NCI-H2196 (cell line): Measurements from ENCODE around the gene TBL1XR1.

Experiments
- DNase-seq: peaks from one replicate; lab custom pipeline; 2025; ENCODE audit not compliant: unreplicated experiment; lab: John Stamatoyannopoulos, UW

TBL1XR1 gene

DNA sequence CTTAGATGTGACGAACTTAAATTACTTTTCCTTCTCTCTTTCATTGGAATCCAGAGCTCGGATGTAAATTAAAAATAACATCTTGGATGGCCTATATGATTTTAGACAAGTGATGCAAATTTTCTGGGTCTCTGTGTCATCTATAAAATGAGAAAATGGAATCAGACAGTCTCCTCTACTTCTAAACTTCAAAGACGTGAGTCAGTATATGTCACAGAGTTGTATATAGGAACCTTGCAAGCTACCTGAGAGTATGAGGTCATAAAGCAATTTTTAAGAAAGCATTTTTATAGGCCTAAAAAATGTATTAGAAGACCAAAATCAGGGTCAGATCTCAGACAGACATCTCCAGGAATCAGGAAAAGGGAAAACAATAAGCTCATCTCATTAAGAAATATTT lies 128.3 kb downstream of the TBL1XR1 start:
- DNase-seq = no peak

DNA sequence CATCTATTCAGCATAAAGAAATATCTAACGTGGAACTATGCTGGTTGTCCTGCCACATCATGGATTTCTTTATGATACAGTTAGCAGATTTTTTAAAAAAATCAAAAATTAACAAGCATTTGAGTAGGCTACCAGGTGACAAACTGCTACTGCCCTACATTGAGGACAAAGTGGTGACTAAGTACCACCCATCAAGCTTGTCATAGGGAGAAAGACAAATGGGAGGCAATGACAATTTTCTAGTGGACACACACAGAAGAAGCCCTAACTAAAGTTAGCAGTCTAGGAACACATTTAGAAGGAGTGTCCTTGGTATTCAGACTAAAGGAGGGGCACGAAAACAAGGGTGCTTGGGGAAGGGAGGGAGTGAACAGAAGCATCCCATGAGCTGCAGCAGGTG lies 131.2 kb downstream of the TBL1XR1 start:
- DNase-seq = no peak

DNA sequence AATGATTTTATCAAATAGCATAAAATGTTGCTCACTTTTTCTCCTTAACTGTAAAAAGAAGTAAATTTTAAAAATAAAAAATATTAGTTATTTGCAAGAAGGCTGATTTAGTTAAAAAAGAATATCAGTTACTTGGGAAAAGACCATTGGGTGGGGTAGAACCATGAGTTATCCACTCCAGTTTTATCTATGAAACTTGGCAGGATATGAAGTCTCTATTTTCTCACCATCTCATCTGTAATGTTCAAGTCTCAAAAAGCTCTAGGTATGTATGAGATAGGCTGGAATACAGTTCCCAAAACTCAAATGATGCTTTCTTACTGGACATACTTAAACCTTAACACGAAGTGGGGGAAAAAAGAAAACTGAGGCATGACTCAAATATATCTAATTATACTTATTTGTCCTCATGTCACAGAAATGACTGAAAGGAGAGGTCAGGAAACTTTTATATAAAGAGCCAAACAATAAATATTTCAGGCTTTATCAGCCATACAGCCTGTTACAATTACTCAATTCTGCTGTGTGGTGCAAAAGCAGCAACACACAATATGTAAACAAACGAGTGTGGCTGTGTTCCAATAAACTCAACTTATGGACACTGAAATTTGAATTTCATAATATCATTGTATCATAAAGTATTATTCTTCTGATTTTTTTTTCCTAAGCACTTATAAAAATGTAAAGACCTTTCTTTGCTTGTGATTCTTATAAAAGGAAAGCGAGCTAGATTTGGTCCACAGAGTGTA lies 131.8 kb downstream of the TBL1XR1 start:
- DNase-seq = no peak

DNA sequence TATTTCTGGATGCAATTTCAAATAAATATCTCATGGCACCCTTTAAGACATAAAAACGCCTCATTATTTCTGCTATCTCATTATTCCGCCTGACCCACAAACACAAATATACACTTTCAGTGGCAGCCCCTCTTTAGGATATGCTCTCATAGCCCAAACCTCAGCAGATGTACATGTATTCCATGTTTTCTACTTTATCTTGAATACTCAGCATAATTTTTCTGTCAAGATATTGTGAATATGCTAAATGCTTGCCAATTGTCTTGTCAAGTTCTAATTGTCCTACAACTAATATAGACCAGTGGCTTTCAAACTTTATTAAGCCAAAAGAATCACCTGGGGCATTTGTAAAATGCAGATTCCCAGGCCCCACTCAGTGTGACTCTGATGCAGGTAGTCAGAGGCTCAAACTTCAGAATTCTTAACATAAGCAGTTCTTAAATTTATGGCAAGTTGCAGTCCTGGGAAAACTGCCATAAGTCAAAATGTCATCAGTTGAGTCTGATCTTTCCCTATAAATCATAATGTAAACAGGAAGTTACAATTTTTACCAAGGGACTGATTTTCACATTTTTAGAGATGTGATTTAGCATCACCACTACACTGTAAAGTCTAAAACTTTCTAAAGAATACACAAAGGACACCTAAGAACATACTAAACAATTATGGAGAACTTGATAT lies 135.1 kb downstream of the TBL1XR1 start:
- no peak for DNase-seq

DNA sequence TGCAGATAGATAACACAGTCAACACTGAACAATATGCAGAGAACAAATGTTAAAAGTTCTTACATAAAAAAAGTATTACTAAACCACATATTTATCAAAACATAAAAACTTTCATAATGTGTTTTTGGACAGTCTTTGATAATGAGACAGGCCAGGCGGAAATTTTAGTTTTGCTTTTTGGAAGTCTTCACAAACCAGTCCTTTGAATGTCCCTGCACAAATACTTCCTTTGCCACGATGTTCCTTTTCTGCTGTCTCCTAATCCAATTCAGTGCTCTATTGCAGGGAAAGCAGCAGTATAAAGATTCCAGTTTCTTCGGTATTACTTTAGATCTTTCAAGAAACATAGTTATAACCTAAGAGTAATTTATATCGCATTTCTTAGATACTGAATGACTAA lies 135.9 kb downstream of the TBL1XR1 start:
- no peak for DNase-seq

- no peak for DNase-seq
These were observed 136.8 kb downstream of the TBL1XR1 start for GRCh38 chr3:177060492-177060891.

DNA sequence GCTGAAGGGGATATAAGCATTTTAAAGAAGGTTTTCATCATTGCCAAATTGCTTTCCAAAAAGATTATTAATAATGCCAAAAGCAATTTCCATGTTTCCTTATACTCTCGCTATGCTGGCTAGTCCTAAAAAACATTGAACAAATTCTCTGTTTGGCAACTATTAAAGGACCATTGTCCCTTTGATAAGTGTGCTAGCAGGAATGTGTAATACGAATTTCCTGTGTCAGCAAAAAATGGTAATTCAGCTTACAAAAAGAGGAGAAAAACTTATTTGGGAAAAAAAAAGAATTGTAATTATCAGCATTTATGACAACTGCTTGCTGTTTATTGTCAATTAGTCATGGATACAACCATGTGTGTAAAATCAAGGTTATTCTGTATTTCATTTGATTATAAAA lies 138.6 kb downstream of the TBL1XR1 start:
- no peak for DNase-seq

- DNase-seq = no peak
These were observed 139.5 kb downstream of the TBL1XR1 start for GRCh38 chr3:177057768-177058167.

DNA sequence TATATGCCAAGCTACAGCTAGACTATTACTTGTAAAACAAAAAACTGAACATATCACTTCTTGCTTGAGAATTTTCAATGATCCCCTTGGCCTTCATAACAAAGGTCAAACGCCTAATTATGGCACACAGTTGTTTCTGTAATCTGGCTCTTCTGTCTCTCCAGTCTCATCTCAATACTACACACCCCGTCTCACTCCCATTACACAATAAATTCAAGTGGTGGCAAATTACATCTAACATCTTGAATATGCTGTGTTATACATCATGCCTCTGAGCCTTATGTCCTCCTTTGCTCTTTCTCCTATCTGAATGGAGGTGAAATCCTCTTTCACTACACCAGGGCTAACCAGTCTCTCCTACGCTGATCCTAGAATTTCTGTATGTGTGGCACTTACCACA lies 140.4 kb downstream of the TBL1XR1 start:
- DNase-seq = no peak

- no peak for DNase-seq
These were observed 141.4 kb downstream of the TBL1XR1 start for GRCh38 chr3:177055605-177056571.

DNA sequence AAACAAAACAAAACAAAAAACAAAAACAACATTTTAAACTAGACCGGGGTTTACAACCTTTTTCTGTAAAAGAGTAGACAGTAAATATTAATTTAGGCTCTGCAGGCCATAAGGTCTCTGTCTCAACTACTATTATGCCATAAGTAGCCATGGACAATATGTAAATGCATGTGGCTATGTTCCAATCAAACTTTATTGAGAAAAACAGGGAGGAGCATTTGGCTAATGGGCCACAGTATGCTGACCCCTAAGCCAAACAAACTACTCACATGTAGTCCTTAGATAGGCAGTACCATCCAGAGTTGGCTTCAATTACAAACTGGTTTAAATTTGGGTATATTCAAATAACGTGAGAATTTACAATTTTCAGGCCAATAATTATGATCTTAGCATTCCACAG lies 144.2 kb downstream of the TBL1XR1 start:
- DNase-seq = no peak

DNA sequence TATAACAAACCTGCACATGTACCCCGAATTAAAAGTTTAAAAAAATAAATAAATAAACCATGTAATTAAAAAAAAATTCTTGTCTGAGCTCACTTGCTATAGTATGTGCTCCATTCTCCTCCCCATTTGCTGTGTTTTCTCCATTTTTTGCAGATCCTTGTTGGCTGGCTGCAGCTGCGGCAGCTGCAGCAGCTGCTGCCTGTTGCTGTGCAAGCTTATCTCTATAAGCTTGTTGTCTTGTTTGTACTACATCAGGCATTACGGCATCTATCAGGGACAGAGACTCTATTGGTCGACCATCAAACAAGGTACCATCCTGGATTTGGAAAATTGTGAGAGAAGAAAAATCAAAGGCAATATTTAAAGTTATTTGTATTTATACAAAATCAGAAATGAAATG lies 145.9 kb downstream of the TBL1XR1 start:
- peak; percentile 57 for DNase-seq

DNA sequence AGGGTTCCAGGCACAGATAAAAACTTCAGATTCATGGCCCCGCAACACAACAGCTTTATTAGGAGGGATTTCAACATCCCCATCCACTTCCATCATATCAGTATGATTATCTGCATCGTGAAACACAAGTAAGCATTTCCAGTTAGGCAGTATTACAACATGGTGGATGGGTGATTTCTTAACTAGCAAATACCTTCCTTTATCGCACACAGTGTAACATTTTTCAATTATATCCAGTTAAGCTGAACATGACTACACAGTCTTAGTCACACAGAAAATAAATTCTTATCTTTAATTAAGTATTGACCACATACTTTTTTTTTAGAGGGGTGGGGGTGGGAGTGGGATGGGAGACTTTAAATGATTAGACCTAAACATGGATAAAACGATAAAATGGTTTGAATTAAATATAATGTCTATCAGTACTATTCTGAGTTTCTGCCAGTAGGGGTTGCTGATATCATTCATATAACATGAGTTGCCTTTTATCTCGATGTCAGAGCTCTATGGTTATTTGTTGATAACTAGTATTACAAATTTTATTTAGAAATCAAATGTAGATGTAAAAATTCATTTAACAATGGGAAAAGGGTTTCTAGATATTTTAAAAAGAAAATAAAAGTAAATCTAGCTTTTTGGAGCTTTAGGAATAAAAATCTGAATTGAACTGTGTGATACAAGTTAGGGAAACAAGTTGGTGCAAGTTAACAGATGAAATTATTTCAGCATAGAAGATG lies 146.6 kb downstream of the TBL1XR1 start:
- peak; percentile 79 for DNase-seq

DNA sequence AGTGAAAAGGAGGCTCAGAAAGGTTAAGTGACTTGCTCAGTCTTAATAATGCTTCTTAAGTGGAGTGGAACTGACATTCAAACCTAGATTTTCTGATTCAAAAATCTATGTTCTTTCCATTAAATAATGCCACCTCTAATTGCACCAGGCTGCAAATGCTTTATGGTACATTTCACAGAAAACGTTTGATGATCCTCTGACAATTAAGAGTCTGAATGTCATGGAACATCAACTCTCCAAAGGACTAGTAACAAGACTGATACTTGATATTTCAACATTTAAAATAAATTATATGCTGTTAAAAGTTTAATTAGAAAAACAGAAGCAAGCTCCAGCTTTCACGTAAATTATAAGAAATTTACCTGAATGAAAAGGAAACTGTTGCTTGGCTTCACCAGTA lies 151.5 kb downstream of the TBL1XR1 start:
- DNase-seq = no peak

- DNase-seq = no peak
These were observed 152.1 kb downstream of the TBL1XR1 start for GRCh38 chr3:177045222-177045621.

GRCh38 chr3:177041730-177042551 lies 155.3 kb downstream of the TBL1XR1 start:
- DNase-seq = no peak

GRCh38 chr3:177041021-177041729 lies 156.1 kb downstream of the TBL1XR1 start:
- peak; percentile 46 for DNase-seq

GRCh38 chr3:177039490-177040274 lies 157.6 kb downstream of the TBL1XR1 start:
- no peak for DNase-seq

- no peak for DNase-seq
These were observed 160.0 kb downstream of the TBL1XR1 start for GRCh38 chr3:177037241-177037640.
